PC-3 (cell line): ENCODE data around the gene KLF1.

Experiments used
- CTCF ChIP-seq: fragments of 300-600 bp; sonication (generic); conservative IDR thresholded peaks from 2 replicates; pipeline ENCODE4 v1.5.1; 2017; ENCODE audit warnings: antibody characterized with exemption, low read depth, mild to moderate bottlenecking, low read length
- EZH2 ChIP-seq: fragments of 300-600 bp; sonication (generic); IDR thresholded peaks from one replicate; pipeline ENCODE4 v1.6.1; 2017; ENCODE audit warnings: antibody characterized with exemption, mild to moderate bottlenecking, low read length; ENCODE audit not compliant: unreplicated experiment
- EZH2phosphoT487 ChIP-seq: fragments of 300-600 bp; sonication (generic); IDR thresholded peaks from 2 replicates; pipeline ENCODE4 v1.6.1; 2018; ENCODE audit warnings: mild to moderate bottlenecking, antibody characterized with exemption, low read length, borderline replicate concordance

DNA sequence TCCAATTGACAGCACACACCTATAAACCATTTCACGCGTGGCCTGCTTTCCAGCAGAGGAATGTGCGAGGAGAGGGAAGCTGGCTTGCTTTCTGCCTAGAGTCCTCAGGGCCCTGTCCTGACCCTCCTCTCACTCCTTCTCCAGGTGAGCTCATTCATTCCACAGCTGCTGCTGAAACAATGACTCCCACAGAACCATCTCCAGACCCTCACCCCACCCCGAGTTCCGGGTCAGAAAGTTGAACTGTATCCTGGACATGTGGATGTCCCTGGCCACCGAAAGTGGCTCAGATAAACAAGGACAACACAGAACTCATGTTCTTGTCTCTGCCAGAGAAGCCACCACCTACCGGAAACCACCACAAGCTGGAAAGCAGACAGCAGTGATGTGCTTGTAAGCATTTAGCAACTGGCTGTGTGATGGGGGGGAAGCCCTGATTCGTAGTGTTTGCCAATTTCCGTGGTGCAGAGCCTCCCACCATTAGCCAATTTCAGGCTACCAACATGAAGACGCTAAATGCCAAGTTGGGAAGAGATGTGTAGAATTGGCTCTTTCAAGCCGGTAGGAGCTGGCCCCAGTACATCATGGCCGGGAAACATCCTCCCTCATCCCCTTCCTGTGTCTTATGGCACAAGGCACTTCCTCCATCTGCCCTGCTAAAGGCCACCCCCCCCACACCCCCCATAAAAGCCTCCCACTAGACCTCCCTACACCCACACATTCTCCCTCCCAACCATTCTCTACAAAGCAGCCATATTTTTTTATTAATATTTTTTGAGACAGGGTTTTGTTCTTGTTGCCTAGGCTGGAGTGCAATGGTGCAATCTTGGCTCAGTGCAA is 27.1 kb upstream of the KLF1 start:
- TF ChIP-seq CTCF (no peak), EZH2 (no peak), EZH2phosphoT487 (no peak)
